Ovary (tissue), 9 donors: Measurements from ENCODE around the gene CDKN2AIPNL. TPM values are rescaled to one million over a fixed set of nuclear protein-coding genes. Genes with fewer than 3 reads are reported as not detected.

Experiments
- DNase-seq, 5 donors: peaks; one replicate each; pipeline ENCODE4 v3.0.0-alpha.2; 2019 to 2020
- H3K27ac ChIP-seq, 2 donors: fragments of 200-600 bp; one replicate each; pipeline versions ENCODE4 v1.5.1 to v1.8.0; 2019 to 2022
- H3K27me3 ChIP-seq: fragments of 200-600 bp; one replicate; pipeline ENCODE4 v1.8.0; 2022
- H3K36me3 ChIP-seq: fragments of 200-600 bp; sonication (generic); one replicate; pipeline ENCODE4 v1.5.1; 2019
- H3K4me1 ChIP-seq: one replicate; pipeline ENCODE4 v1.8.1; 2013; ENCODE audit warnings: mild to moderate bottlenecking, moderate library complexity; ENCODE audit not compliant: insufficient read depth
- H3K4me3 ChIP-seq: fragments of 200-600 bp; sonication (generic); one replicate; pipeline ENCODE4 v1.5.1; 2017
- H3K9me3 ChIP-seq, 2 donors: fragments of 200-600 bp in 1 of 2; sonication (generic) in 1 of 2; one replicate each; pipeline versions ENCODE4 v1.5.1 to v1.8.1; 2013 to 2019; ENCODE audit warnings: mild to moderate bottlenecking in 1 of 2, moderate library complexity in 1 of 2
- EP300 ChIP-seq: sonication (generic); formaldehyde crosslinking; IDR thresholded peaks from one replicate; pipeline ENCODE4 v1.6.1; 2017; ENCODE audit warnings: antibody characterized with exemption
- POLR2A ChIP-seq: fragments of 450-650 bp; IDR thresholded peaks from one replicate; pipeline ENCODE4 v1.6.1; 2017; ENCODE audit warnings: antibody characterized with exemption, mild to moderate bottlenecking, moderate library complexity
- WGBS, 3 donors: extraction: QIAGEN DNeasy Blood & Tissue Kit in 1 of 3; methylation state at CpG; one replicate each; pipeline versions ENCODE4 v1.1.5 to v1.1.7; 2013 to 2017; 5-methylcytosine and 5-hydroxymethylcytosine counted together
- intact Hi-C, 4 donors: fragments of 100-400 bp; cut with DNase I; formaldehyde crosslinking; loops; one replicate each; pipeline versions ENCODE4 v1.11.0 to v1.15.1; 2022 to 2023
- polyA plus RNA-seq, 2 donors: library from polyadenylated mRNA; stranded (reverse); fragments of 200-250 nt in 1 of 2; fragments of 350-450 nt in 1 of 2; fragmentation: Illumina TruSeq in 1 of 2; extraction: RNeasy Lipid Tissue Mini Kit (QIAGEN cat#74804) in 1 of 2; gene quantifications; one replicate each; pipeline ENCODE4 v1.2.3, GENCODE V29; 2013 to 2014
- total RNA-seq, 7 donors: library from RNA; depleted of rRNA in 2 of 7; stranded (reverse); fragments of >200 nt in 2 of 7; fragmentation: NEBNext Ultra II Directional in 3 of 7; extraction: Animal tissue kit (Norgen Biotek cat#: 25700) in 3 of 7; gene quantifications; one replicate each; pipeline versions ENCODE4 v1.1.0 to v1.2.4, GENCODE V29; 2016 to 2023
- TF ChIP-seq, protein P1 (sequence below), 3 donors: fragments of 450-650 bp in 2 of 3; fragments of 200-600 bp in 1 of 3; IDR thresholded peaks; one replicate each; pipeline versions ENCODE4 v1.5.1 to v1.8.0; 2016 to 2022; ENCODE audit warnings: antibody characterized with exemption in 3 of 3, mild to moderate bottlenecking in 1 of 3
- donor health status: DM: no; HTN: no; CAD: no; lungs with moderate emphysema.
- donor health status: DM: no; HTN: no; CAD: no.
- donor health status: Bipolar disorder and iron deficiency.
- donor health status: DM: yes; HTN: yes; CAD: no.
- donor health status: DM: no; HTN: no; CAD: no.
- donor health status: DM: yes; HTN: yes; CAD: no.

CDKN2AIPNL gene
- total and polyA plus RNA-seq, 9 donors: 12.2 to 29.0 (median 17.7) TPM

DNA sequence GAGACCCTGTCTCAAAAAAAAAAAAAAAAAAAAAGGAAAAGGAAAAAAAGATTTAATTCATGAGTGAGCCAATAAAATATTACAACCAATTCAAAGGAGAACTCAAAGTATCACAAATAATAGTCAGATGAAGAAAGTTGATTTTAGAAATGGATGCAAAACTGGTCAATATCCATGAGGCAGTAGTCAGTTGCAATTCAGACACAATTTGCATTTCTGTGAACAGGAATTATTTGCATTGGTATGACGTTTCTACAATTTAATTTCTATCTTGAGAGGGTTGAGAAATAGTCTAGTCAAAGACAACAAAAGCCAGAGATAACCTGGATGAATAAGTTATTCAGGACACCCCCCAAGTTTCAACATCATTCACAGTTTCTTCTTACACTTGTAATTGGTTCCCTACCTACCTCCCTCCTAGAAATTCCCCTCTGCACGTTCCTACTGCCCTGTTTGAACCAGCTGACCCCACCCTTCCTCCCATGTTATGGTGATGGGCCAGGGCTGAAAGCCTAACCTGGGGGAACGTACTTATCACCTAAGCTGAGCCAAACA is 28.6 kb upstream of the CDKN2AIPNL start:
- H3K4me3 ChIP-seq: no peak overlapping the region
- no peak for TF ChIP-seq EP300
- TF ChIP-seq POLR2A: no peak
- H3K9me3 ChIP-seq: no peaks in the 10 kb centered on the region
- intact Hi-C loops: no loop called here
- WGBS, 3 donors: 49 to 53% (median 53%) methylated on average over 3 of the region's 3 CpGs
- H3K27ac ChIP-seq: no peak overlapping the region
- no peaks in the 10 kb centered on the region for H3K27me3 ChIP-seq
- H3K4me1 ChIP-seq: peaks cover 12% of the 10 kb centered on the region
- no peaks in the 10 kb centered on the region for H3K36me3 ChIP-seq
- no peak for DNase-seq

DNA sequence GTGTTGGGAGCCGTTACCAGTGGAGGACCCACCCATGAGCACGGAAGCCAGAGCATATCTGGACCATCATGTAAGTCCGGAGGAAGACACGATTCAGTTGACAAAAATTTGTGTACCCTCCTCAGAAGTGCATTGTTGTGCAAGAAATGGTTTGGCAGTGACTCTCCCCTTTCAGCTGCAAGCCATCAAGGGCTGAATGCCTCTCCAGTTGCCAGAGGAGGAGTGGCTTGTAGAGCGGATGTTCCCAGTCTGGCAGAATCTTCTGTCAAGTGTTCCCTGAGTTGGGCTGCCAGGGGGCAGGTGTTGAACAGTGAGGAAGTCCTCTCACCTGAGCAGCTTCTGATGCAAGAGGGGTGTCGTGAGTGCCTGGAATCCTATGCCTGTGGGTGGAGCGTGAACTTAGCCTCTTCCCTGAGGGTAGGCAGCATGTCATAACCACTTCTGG is 27.6 kb upstream of the CDKN2AIPNL start:
- intact Hi-C loops: loop anchor here in 1 of 4 donors (2.0 kb wide), 1 partner anchor 26 kb away; no protein-coding TSS in a partner anchor
- H3K4me3 ChIP-seq: no peak overlapping the region
- no peaks in the 10 kb centered on the region for H3K27me3 ChIP-seq
- H3K36me3 ChIP-seq: no peaks in the 10 kb centered on the region
- H3K9me3 ChIP-seq: no peaks in the 10 kb centered on the region
- TF ChIP-seq POLR2A (no peak), EP300 (no peak)
- TF ChIP-seq, protein P1, sequence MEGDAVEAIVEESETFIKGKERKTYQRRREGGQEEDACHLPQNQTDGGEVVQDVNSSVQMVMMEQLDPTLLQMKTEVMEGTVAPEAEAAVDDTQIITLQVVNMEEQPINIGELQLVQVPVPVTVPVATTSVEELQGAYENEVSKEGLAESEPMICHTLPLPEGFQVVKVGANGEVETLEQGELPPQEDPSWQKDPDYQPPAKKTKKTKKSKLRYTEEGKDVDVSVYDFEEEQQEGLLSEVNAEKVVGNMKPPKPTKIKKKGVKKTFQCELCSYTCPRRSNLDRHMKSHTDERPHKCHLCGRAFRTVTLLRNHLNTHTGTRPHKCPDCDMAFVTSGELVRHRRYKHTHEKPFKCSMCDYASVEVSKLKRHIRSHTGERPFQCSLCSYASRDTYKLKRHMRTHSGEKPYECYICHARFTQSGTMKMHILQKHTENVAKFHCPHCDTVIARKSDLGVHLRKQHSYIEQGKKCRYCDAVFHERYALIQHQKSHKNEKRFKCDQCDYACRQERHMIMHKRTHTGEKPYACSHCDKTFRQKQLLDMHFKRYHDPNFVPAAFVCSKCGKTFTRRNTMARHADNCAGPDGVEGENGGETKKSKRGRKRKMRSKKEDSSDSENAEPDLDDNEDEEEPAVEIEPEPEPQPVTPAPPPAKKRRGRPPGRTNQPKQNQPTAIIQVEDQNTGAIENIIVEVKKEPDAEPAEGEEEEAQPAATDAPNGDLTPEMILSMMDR (IDR thresholded peaks at IDR 0.05): no peak
- peaks cover 12% of the 10 kb centered on the region for H3K4me1 ChIP-seq
- peak; percentile 82 to 91 (median 84) for DNase-seq
- H3K27ac ChIP-seq: peak overlapping the region in 1 of 2 donors; percentile 39
- WGBS, 3 donors: 9 to 12% (median 10%) methylated on average over 7 of the region's 7 CpGs

DNA sequence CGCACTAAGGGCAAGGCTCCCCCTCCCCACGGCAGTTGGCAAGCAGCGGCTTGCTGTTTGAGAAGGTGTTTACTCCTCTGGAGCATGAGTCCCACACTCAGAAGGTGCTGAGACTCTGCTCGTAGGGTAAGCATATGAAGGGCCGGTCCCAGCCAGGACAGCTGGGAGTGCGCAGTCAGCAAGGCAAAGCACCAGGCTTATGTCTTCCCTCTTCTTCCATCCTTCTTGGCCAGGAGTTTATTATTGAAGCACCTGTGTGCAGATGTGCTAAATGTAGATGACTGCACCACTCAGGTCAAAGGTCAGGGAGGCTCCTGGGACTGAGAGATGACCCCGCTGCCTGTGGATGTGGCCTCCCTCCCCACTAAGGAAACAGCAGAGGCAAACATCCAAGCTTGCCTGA is 27.0 kb upstream of the CDKN2AIPNL start:
- intact Hi-C loops: loop anchor here in 1 of 4 donors (2.0 kb wide), 1 partner anchor 26 kb away; no protein-coding TSS in a partner anchor
- H3K36me3 ChIP-seq: no peaks in the 10 kb centered on the region
- DNase-seq: peak in 2 of 5 donors; percentile 36 to 40
- TF ChIP-seq POLR2A (no peak), EP300 (no peak)
- TF ChIP-seq, protein P1 (IDR thresholded peaks at IDR 0.05): no peak
- no peaks in the 10 kb centered on the region for H3K27me3 ChIP-seq
- H3K27ac ChIP-seq: peak overlapping the region in 1 of 2 donors; percentile 39
- peaks cover 12% of the 10 kb centered on the region for H3K4me1 ChIP-seq
- 56 to 61% (median 60%) methylated on average over 7 of the region's 7 CpGs for WGBS, 3 donors
- no peaks in the 10 kb centered on the region for H3K9me3 ChIP-seq
- H3K4me3 ChIP-seq: no peak overlapping the region

DNA sequence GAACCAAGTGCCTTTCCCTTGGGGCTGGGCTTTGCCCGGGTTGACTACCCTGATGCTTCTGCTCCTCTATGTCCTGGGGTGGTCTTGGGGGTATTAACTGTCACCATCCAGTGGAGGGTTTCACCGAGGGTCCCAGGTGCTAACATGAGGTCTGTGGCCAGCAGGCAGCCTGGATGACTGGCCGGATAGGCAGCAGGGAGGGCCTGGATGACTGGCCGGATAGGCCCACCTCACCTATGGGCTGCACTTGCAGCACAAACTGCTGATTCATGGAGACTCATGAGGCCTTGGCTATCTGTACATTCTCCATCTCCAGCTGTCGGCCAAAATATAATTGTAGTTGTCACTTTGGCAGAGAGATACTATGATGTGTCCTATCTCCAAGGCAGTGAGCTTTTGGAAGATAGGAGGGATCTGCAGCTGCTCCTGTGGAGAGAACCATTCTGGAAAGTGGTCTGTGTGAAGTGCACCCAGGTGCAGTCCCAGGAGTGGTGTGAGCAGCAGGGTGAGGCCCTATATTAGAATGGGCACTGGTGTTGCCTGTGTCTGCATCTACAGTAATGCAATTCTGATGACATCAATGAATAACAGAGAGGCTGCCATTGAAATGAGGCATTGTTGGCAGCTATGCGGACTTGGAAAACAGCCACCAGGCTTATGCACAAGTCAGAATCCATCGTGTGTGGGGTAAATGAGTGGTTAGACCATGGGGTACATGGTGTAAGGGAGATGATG is 26.3 kb upstream of the CDKN2AIPNL start:
- no peaks in the 10 kb centered on the region for H3K27me3 ChIP-seq
- DNase-seq: no peak
- H3K9me3 ChIP-seq: no peaks in the 10 kb centered on the region
- H3K4me3 ChIP-seq: no peak overlapping the region
- H3K27ac ChIP-seq: no peak overlapping the region
- no peak for TF ChIP-seq EP300
- TF ChIP-seq POLR2A: no peak
- TF ChIP-seq, protein P1 (IDR thresholded peaks at IDR 0.05): no peak
- H3K4me1 ChIP-seq: peaks cover 12% of the 10 kb centered on the region
- intact Hi-C loops: loop anchor here in 1 of 4 donors (2.0 kb wide), 1 partner anchor 25 kb away; no protein-coding TSS in a partner anchor
- no peaks in the 10 kb centered on the region for H3K36me3 ChIP-seq
- WGBS, 3 donors: 63 to 72% (median 66%) methylated on average over 7 of the region's 7 CpGs

DNA sequence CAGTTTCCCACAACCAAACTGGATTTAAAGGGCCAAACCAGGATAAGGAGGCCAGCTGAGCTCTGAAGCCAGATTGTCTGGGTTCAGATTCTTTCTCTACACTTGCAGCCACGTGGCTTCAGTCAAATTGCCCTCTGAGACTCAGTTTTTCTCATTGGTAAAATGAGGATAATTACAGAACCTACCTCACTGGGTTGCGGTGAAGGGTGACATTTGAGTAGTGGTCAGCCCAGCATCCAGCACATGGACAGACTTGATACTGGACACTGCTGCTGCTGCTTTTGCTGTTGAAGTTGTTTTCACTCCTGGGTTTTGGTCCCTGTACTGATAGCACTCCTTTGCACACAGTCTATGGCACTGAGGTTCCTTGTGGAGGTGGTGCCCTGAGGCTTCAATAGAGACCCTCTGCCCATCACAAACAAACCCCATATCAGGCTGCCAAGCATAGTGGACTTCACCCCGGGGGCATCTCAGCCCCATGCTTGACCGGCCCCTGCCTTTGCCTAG is 25.7 kb upstream of the CDKN2AIPNL start:
- Histone ChIP-seq H3K4me3 (no peak overlapping the region), H3K27me3 (no peaks in the 10 kb centered on the region), H3K36me3 (no peaks in the 10 kb centered on the region), H3K4me1 (peaks cover 12% of the 10 kb centered on the region), H3K9me3 (no peaks in the 10 kb centered on the region), H3K27ac (no peak overlapping the region)
- 90 to 94% (median 93%) methylated on average over 4 of the region's 4 CpGs for WGBS, 3 donors
- DNase-seq: no peak
- no peak for TF ChIP-seq POLR2A
- intact Hi-C loops: no loop called here
